ENCODE measurements around the gene ATR. TPM values are rescaled to one million over a fixed set of nuclear protein-coding genes. Genes with fewer than 3 reads are reported as not detected.
A peak's percentile ranks its signal among the peaks of the same experiment; 100 is the strongest.
"Not testable (repeated sequence)": the region's sequence is repeated elsewhere in the genome, so short reads cannot be mapped to it uniquely, and the experiment has no call there.

The ATR gene
- total RNA-seq, 1 donor from 2014 or later = 15.2 TPM

DNA sequence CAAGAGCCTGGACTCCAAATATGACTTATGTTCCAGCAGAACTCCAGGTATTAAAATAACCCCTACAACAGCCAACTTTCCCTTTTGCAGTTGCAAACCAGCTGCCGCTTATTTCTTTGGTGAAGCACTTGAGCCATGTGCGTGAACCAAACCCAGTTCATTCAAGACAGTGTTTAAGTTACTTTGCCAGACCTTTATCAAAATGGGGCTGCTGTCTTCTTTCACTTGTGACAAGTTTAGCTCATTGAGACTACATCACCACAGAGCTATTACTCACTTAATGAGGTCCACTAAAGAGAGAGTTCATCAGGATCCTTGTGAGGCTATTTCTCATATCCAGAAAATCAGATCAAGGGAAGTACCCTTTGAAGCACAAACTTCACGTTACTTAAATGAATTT lies 128.3 kb downstream of the ATR start:
- Mint-ChIP-seq H3K9me3 (ENCODE audit: low read depth) (no peaks in the 10 kb centered on the region), H3K4me1 (ENCODE audit: low read depth) (peaks cover 24% of the 10 kb centered on the region), H3K4me3 (ENCODE audit: unreplicated experiment) (no peak overlapping the region), H3K27me3 (ENCODE audit: low read depth) (no peaks in the 10 kb centered on the region), H3K27ac (ENCODE audit: unreplicated experiment) (no peak overlapping the region), H3K36me3 (ENCODE audit: low read depth) (peaks cover 2% of the 10 kb centered on the region)
- TF ChIP-seq, protein P1, sequence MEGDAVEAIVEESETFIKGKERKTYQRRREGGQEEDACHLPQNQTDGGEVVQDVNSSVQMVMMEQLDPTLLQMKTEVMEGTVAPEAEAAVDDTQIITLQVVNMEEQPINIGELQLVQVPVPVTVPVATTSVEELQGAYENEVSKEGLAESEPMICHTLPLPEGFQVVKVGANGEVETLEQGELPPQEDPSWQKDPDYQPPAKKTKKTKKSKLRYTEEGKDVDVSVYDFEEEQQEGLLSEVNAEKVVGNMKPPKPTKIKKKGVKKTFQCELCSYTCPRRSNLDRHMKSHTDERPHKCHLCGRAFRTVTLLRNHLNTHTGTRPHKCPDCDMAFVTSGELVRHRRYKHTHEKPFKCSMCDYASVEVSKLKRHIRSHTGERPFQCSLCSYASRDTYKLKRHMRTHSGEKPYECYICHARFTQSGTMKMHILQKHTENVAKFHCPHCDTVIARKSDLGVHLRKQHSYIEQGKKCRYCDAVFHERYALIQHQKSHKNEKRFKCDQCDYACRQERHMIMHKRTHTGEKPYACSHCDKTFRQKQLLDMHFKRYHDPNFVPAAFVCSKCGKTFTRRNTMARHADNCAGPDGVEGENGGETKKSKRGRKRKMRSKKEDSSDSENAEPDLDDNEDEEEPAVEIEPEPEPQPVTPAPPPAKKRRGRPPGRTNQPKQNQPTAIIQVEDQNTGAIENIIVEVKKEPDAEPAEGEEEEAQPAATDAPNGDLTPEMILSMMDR (IDR thresholded peaks at IDR 0.05) = no peak
- DNase-seq (ENCODE audit: low spot score) = no peak

DNA sequence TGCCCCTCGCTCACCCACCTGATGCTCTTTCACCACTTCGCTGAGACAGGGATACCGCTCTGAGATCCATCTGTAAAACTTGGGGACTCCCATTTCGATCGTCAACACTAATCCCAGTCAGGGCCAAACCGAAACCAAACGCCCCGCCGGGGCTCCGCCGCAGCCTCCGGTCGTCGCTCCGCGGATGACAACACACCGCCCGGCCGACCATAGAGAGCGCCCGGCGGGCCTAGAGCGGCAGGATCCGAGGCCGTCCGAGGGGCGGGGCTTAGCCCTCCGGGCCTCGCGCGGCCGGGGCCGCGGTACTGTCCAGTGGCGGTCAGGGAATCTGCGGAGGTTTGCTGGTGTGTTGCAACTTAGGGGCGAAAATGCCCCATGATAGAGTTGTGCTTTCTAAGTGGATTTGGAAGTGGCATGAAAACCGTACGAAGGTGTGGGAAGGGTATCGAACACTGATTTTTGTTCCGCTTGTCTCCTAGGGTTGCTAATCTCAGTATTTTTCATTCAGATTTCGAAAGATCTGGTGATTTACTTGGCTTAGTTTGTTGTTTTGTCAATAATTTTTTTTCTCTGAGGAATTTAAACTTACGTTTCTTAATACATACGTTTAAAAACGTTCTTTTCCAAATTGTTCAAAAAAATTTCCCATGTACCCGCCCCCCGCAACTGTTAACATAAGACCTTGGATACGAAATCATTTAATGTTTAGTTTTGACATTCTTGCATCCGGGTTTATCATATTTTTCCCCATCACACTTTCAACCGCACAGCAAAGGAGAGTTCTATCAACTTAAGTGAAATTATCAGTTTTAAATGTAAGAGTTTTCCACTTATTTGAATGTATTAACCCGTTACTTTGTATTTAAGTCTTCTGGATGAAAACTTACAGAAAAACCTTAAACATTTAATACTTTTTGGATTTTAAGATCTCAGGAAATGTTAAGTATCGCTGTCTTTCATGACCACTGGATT lies 130.4 kb downstream of the ATR start, which contains the start of gene XRN1:
Gene XRN1 (minus strand): TSS at position 186 of the 972 bp plus-strand sequence. CDS start 93 bp downstream, at position 93.
- Mint-ChIP-seq H3K4me3 (ENCODE audit: unreplicated experiment) (peak within 1 kb of the TSS; percentile 98), H3K36me3 (ENCODE audit: low read depth) (peaks cover 2% of the 10 kb centered on the region), H3K4me1 (ENCODE audit: low read depth) (peaks cover 34% of the 10 kb centered on the region), H3K27me3 (ENCODE audit: low read depth) (no peaks in the 10 kb centered on the region), H3K9me3 (ENCODE audit: low read depth) (no peaks in the 10 kb centered on the region), H3K27ac (ENCODE audit: unreplicated experiment) (peak within 1 kb of the TSS; percentile 100)
- DNase-seq (ENCODE audit: low spot score) = peak; percentile 97
- TF ChIP-seq, protein P1 (IDR thresholded peaks at IDR 0.05) = no peak

DNA sequence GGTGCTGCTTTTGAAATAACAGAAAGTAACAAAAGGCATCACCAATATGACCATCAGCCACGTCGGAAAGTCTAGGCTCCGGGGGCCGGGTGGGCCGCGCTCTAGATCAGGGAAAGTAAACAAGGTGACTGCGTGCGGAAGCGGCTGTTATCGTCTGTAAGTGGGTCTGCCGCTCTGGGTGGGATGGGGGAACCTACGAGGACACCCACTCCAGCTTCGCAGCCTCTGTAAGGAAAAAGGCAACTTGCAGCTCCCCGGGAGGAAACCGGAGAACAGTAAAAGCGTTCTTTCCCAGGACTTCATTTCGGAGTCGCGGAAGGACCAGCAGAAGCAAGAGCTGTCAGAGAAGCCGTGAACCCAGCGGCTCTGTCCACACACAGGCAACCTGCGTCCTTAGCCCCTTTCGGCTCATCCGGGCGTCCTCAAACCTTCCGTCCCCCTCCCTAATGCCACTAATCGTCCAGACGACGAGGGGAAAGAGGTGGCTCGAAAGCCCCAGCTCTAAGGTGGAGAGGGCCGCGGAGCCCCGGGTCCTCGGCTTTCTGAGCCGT lies 131.2 kb downstream of the ATR start:
- no peaks in the 10 kb centered on the region for H3K27me3 Mint-ChIP-seq (ENCODE audit: low read depth)
- H3K4me1 Mint-ChIP-seq (ENCODE audit: low read depth) = peaks cover 34% of the 10 kb centered on the region
- H3K4me3 Mint-ChIP-seq (ENCODE audit: unreplicated experiment) = peak overlapping the region; percentile 98
- peak overlapping the region; percentile 100 for H3K27ac Mint-ChIP-seq (ENCODE audit: unreplicated experiment)
- no peaks in the 10 kb centered on the region for H3K9me3 Mint-ChIP-seq (ENCODE audit: low read depth)
- TF ChIP-seq, protein P1 (IDR thresholded peaks at IDR 0.05) = no peak
- peaks cover 4% of the 10 kb centered on the region for H3K36me3 Mint-ChIP-seq (ENCODE audit: low read depth)
- no peak for DNase-seq (ENCODE audit: low spot score)

DNA sequence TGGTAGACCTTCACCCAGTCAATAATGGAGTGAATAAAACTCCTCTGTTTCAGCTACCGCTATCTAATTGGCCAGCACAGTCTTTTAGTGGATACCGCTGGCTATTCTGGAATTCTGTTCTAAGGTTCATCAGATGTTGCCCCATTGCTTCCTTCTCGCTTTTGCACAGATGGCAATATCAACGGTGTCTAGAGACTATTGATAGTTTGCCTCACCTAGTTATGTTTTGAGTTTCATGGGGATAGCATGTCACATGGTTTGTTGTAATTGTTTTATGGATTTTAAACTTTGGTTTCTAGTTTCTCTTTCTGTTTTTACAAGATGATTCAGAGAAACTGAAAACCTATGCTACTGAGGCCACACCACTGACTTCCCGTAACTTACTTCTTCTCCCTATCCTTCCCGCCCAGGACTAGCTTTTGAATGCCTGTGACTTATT lies 132.7 kb downstream of the ATR start:
- H3K36me3 Mint-ChIP-seq (ENCODE audit: low read depth) = peaks cover 4% of the 10 kb centered on the region
- H3K27ac Mint-ChIP-seq (ENCODE audit: unreplicated experiment) = peak overlapping the region; percentile 100
- no peak for DNase-seq (ENCODE audit: low spot score)
- H3K4me1 Mint-ChIP-seq (ENCODE audit: low read depth) = peaks cover 34% of the 10 kb centered on the region
- no peaks in the 10 kb centered on the region for H3K9me3 Mint-ChIP-seq (ENCODE audit: low read depth)
- no peaks in the 10 kb centered on the region for H3K27me3 Mint-ChIP-seq (ENCODE audit: low read depth)
- peak overlapping the region; percentile 98 for H3K4me3 Mint-ChIP-seq (ENCODE audit: unreplicated experiment)
- TF ChIP-seq, protein P1 (IDR thresholded peaks at IDR 0.05) = no peak

DNA sequence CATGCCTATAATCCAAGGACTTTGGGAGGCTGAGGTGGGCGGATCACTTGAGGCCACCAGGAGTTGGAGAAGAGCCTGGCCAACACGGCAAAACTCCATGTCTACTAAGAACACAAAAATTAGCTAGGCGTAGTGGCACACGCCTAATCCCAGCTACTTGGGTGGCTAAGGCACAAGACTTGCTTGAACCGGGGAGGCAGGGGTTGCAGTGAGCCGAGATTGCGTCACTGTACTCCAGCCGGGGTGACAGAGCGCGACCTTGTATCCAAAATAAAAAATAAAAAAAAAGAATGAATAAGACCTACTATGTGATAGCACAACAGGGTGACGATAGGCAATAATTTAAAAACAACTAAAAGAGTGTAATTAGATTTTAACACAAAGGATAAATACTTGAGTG lies 134.2 kb downstream of the ATR start:
- no peaks in the 10 kb centered on the region for H3K27me3 Mint-ChIP-seq (ENCODE audit: low read depth)
- no peaks in the 10 kb centered on the region for H3K9me3 Mint-ChIP-seq (ENCODE audit: low read depth)
- no peak overlapping the region for H3K27ac Mint-ChIP-seq (ENCODE audit: unreplicated experiment)
- peaks cover 4% of the 10 kb centered on the region for H3K36me3 Mint-ChIP-seq (ENCODE audit: low read depth)
- peaks cover 34% of the 10 kb centered on the region for H3K4me1 Mint-ChIP-seq (ENCODE audit: low read depth)
- TF ChIP-seq, protein P1 (IDR thresholded peaks at IDR 0.05) = no peak
- H3K4me3 Mint-ChIP-seq (ENCODE audit: unreplicated experiment) = no peak overlapping the region
- DNase-seq (ENCODE audit: low spot score) = no peak

DNA sequence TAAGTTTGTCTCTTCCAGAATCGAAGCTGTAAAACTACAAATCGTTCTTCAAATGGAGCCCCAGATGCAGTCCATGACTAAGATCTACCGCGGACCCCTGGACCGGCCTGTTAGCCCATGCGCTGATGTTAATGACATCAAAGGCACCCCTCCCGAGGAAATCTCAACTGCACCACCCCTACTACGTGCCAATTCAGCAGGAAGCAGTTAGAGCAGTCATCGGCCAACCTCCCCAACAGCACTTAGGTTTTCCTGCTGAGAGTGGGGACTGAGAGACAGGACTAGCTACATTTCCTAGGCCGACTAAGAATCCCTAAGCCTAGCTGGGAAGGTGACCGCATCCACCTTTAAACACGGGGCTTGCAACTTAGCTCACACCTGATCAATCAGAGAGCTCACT lies 135.5 kb downstream of the ATR start:
- not testable (repeated sequence) for H3K27ac Mint-ChIP-seq (ENCODE audit: unreplicated experiment); H3K4me3 Mint-ChIP-seq (ENCODE audit: unreplicated experiment); DNase-seq (ENCODE audit: low spot score); H3K27me3 Mint-ChIP-seq (ENCODE audit: low read depth); H3K36me3 Mint-ChIP-seq (ENCODE audit: low read depth); H3K9me3 Mint-ChIP-seq (ENCODE audit: low read depth)
- peaks cover 29% of the 10 kb centered on the region for H3K4me1 Mint-ChIP-seq (ENCODE audit: low read depth)

DNA sequence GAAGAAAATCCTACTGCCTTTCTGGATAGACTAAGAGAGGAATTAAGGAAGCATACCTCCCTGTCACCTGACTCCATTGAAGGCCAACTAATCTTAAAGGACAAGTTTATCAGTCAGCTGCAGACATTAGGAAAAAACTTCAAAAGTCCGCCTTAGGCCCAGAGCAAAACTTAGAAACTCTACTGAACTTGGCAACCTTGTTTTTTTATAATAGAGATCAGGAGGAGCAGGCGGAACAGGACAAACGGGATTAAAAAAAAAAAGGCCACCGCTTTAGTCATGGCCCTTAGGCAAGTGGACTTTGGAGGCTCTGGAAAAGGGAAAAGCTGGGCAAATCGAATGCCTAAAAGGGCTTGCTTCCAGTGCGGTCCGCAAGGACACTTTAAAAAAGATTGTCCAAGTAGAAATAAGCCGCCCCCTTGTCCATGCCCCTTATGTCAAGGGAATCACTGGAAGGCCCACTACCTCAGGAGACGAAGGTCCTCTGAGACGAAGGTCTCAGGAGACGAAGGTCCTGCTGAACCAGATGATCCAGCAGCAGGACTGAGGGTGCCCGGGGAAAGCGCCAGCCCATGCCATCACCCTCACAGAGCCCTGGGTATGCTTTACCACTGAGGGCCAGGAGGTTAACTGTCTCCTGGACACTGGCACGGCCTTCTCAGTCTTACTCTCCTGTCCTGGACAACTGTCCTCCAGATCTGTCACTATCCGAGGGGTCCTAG lies 138.9 kb downstream of the ATR start:
- H3K27ac Mint-ChIP-seq (ENCODE audit: unreplicated experiment); H3K9me3 Mint-ChIP-seq (ENCODE audit: low read depth); H3K36me3 Mint-ChIP-seq (ENCODE audit: low read depth); DNase-seq (ENCODE audit: low spot score); H3K27me3 Mint-ChIP-seq (ENCODE audit: low read depth); H3K4me3 Mint-ChIP-seq (ENCODE audit: unreplicated experiment): not testable (repeated sequence)
- H3K4me1 Mint-ChIP-seq (ENCODE audit: low read depth) = peaks cover 16% of the 10 kb centered on the region
